ENCODE measurements around the gene USP12.
"Not testable (repeated sequence)": the region's sequence is repeated elsewhere in the genome, so short reads cannot be mapped to it uniquely, and the experiment has no call there.

USP12 gene

GRCh38 chr13:27194895-27195764 lies 23.5 kb upstream of the USP12 start:
- H3K4me1 Mint-ChIP-seq: peaks cover 14 to 24% of the 10 kb centered on the region in 2 donors
- H3K4me3 Mint-ChIP-seq: no peak overlapping the region
- no peaks in the 10 kb centered on the region for H3K27me3 Mint-ChIP-seq
- no peaks in the 10 kb centered on the region for H3K36me3 Mint-ChIP-seq
- no peaks in the 10 kb centered on the region for H3K9me3 Mint-ChIP-seq
- H3K27ac Mint-ChIP-seq: no peak overlapping the region
- DNase-seq (no peak), ATAC-seq (replicated peaks) (peak; percentile 46 to 65)

GRCh38 chr13:27194209-27194608 lies 22.6 kb upstream of the USP12 start:
- H3K36me3 Mint-ChIP-seq: no peaks in the 10 kb centered on the region
- peaks cover 14 to 24% of the 10 kb centered on the region in 2 donors for H3K4me1 Mint-ChIP-seq
- no peaks in the 10 kb centered on the region for H3K27me3 Mint-ChIP-seq
- no peaks in the 10 kb centered on the region for H3K9me3 Mint-ChIP-seq
- DNase-seq (no peak), ATAC-seq (replicated peaks) (no peak)
- H3K4me3 Mint-ChIP-seq: no peak overlapping the region
- no peak overlapping the region for H3K27ac Mint-ChIP-seq

- no peak for ATAC-seq (replicated peaks)
- peaks cover 14 to 24% of the 10 kb centered on the region in 2 donors for H3K4me1 Mint-ChIP-seq
- no peaks in the 10 kb centered on the region for H3K9me3 Mint-ChIP-seq
- peak overlapping the region; percentile 73 for H3K27ac Mint-ChIP-seq
- no peak overlapping the region for H3K4me3 Mint-ChIP-seq
- H3K27me3 Mint-ChIP-seq: no peaks in the 10 kb centered on the region
- H3K36me3 Mint-ChIP-seq: no peaks in the 10 kb centered on the region
- no peak for DNase-seq
Observed at GRCh38 chr13:27193496-27193895, 21.9 kb upstream of the USP12 start.

- Mint-ChIP-seq H3K4me3 (no peak overlapping the region), H3K36me3 (no peaks in the 10 kb centered on the region), H3K27me3 (no peaks in the 10 kb centered on the region), H3K9me3 (no peaks in the 10 kb centered on the region), H3K27ac (peak overlapping the region; percentile 73), H3K4me1 (peaks cover 14 to 24% of the 10 kb centered on the region in 2 donors)
- ATAC-seq (replicated peaks): peak; percentile 33 to 64
- DNase-seq: no peak
Observed at GRCh38 chr13:27192973-27193372, 21.4 kb upstream of the USP12 start.

GRCh38 chr13:27192367-27192766 lies 20.8 kb upstream of the USP12 start:
- DNase-seq (peak; percentile 27), ATAC-seq (replicated peaks) (peak; percentile 82 to 86)
- H3K4me3 Mint-ChIP-seq: peak overlapping the region in 1 of 2 donors; percentile 18
- not testable (repeated sequence) for H3K36me3 Mint-ChIP-seq, H3K9me3 Mint-ChIP-seq, H3K27me3 Mint-ChIP-seq
- peaks cover 14 to 24% of the 10 kb centered on the region in 2 donors for H3K4me1 Mint-ChIP-seq
- peak overlapping the region; percentile 89 for H3K27ac Mint-ChIP-seq

GRCh38 chr13:27189192-27189591 lies 17.6 kb upstream of the USP12 start:
- no peak overlapping the region for H3K27ac Mint-ChIP-seq
- DNase-seq: no peak

GRCh38 chr13:27188239-27188638 lies 16.6 kb upstream of the USP12 start:
- H3K27ac Mint-ChIP-seq: no peak overlapping the region
- H3K36me3 Mint-ChIP-seq: no peaks in the 10 kb centered on the region
- H3K4me1 Mint-ChIP-seq: peaks cover 6 to 10% of the 10 kb centered on the region in 2 donors
- H3K4me3 Mint-ChIP-seq: no peak overlapping the region
- no peaks in the 10 kb centered on the region for H3K9me3 Mint-ChIP-seq
- ATAC-seq (replicated peaks): no peak
- no peaks in the 10 kb centered on the region for H3K27me3 Mint-ChIP-seq
- no peak for DNase-seq

More at GRCh38 chr13:27189192-27189591, 17.6 kb upstream of the USP12 start:
- Mint-ChIP-seq H3K27me3 (no peaks in the 10 kb centered on the region), H3K4me3 (no peak overlapping the region), H3K9me3 (no peaks in the 10 kb centered on the region), H3K4me1 (peaks cover 8 to 19% of the 10 kb centered on the region in 2 donors), H3K36me3 (no peaks in the 10 kb centered on the region)
- no peak for ATAC-seq (replicated peaks)

GRCh38 chr13:27186295-27186694 lies 14.7 kb upstream of the USP12 start:
- no peak for ATAC-seq (replicated peaks)
- no peak for DNase-seq
- Mint-ChIP-seq H3K9me3 (no peaks in the 10 kb centered on the region), H3K4me1 (peaks cover 0 to 2% of the 10 kb centered on the region in 2 donors), H3K4me3 (no peak overlapping the region), H3K36me3 (peaks cover 0 to 2% of the 10 kb centered on the region in 2 donors), H3K27ac (no peak overlapping the region), H3K27me3 (no peaks in the 10 kb centered on the region)

- H3K27ac Mint-ChIP-seq: no peak overlapping the region
- H3K27me3 Mint-ChIP-seq: no peaks in the 10 kb centered on the region
- no peaks in the 10 kb centered on the region for H3K9me3 Mint-ChIP-seq
- peaks cover 0 to 2% of the 10 kb centered on the region in 2 donors for H3K4me1 Mint-ChIP-seq
- peaks cover 0 to 2% of the 10 kb centered on the region in 2 donors for H3K36me3 Mint-ChIP-seq
- DNase-seq (no peak), ATAC-seq (replicated peaks) (no peak)
- no peak overlapping the region for H3K4me3 Mint-ChIP-seq
Observed at GRCh38 chr13:27183561-27184147, 12.0 kb upstream of the USP12 start.

- DNase-seq (no peak), ATAC-seq (replicated peaks) (no peak)
- Mint-ChIP-seq H3K9me3 (no peaks in the 10 kb centered on the region), H3K4me1 (peaks cover 5 to 6% of the 10 kb centered on the region in 2 donors), H3K36me3 (peaks cover 0 to 2% of the 10 kb centered on the region in 2 donors), H3K27ac (no peak overlapping the region), H3K4me3 (no peak overlapping the region), H3K27me3 (no peaks in the 10 kb centered on the region)
Observed at GRCh38 chr13:27182844-27183497, 11.4 kb upstream of the USP12 start.

GRCh38 chr13:27182054-27182453 lies 10.4 kb upstream of the USP12 start:
- H3K9me3 Mint-ChIP-seq: no peaks in the 10 kb centered on the region

GRCh38 chr13:27177852-27178251 lies 6.2 kb upstream of the USP12 start:
- H3K4me1 Mint-ChIP-seq: peaks cover 29 to 38% of the 10 kb centered on the region in 2 donors
- H3K27ac Mint-ChIP-seq: peak overlapping the region; percentile 65
- no peak for DNase-seq
- H3K4me3 Mint-ChIP-seq: no peak overlapping the region
- H3K27me3 Mint-ChIP-seq: no peaks in the 10 kb centered on the region
- H3K36me3 Mint-ChIP-seq: no peaks in the 10 kb centered on the region
- no peaks in the 10 kb centered on the region for H3K9me3 Mint-ChIP-seq
- ATAC-seq (replicated peaks): peak; percentile 31 to 35

More at GRCh38 chr13:27182054-27182453, 10.4 kb upstream of the USP12 start:
- H3K36me3 Mint-ChIP-seq: peaks cover 0 to 2% of the 10 kb centered on the region in 2 donors
- H3K4me1 Mint-ChIP-seq: peaks cover 9 to 12% of the 10 kb centered on the region in 2 donors
- H3K4me3 Mint-ChIP-seq: no peak overlapping the region
- no peak overlapping the region for H3K27ac Mint-ChIP-seq
- H3K27me3 Mint-ChIP-seq: no peaks in the 10 kb centered on the region
- ATAC-seq (replicated peaks) (no peak), DNase-seq (no peak)

- Mint-ChIP-seq H3K4me1 (peaks cover 33 to 46% of the 10 kb centered on the region in 2 donors), H3K27me3 (no peaks in the 10 kb centered on the region), H3K27ac (peak overlapping the region; percentile 85), H3K36me3 (no peaks in the 10 kb centered on the region), H3K4me3 (peak overlapping the region; percentile 78 to 84), H3K9me3 (no peaks in the 10 kb centered on the region)
- no peak for DNase-seq
- peak; percentile 17 to 31 for ATAC-seq (replicated peaks)
Observed at GRCh38 chr13:27176470-27177410, 5.1 kb upstream of the USP12 start.

Data from stimulated activated naive B cell treated with anti-CD40 and anti-IgM and Interleukin-4, amounts not matched to agents 10 μg/mL and 1 μg/mL and 100 μg/mL, for 72 hours (primary cell).